GM20431 (cell line): ENCODE measurements around the gene LGR6.
"Not testable (repeated sequence)": the region's sequence is repeated elsewhere in the genome, so short reads cannot be mapped to it uniquely, and the experiment has no call there.

ENCODE experiments used
- in situ Hi-C: fragments of 300-500 bp; cut with MseI, MboI; formaldehyde crosslinking; loops from one replicate; pipeline ENCODE4 v1.15.0; 2020; ENCODE audit warnings: low sequenced_read_pairs; ENCODE audit not compliant: unreplicated experiment

The LGR6 gene

DNA sequence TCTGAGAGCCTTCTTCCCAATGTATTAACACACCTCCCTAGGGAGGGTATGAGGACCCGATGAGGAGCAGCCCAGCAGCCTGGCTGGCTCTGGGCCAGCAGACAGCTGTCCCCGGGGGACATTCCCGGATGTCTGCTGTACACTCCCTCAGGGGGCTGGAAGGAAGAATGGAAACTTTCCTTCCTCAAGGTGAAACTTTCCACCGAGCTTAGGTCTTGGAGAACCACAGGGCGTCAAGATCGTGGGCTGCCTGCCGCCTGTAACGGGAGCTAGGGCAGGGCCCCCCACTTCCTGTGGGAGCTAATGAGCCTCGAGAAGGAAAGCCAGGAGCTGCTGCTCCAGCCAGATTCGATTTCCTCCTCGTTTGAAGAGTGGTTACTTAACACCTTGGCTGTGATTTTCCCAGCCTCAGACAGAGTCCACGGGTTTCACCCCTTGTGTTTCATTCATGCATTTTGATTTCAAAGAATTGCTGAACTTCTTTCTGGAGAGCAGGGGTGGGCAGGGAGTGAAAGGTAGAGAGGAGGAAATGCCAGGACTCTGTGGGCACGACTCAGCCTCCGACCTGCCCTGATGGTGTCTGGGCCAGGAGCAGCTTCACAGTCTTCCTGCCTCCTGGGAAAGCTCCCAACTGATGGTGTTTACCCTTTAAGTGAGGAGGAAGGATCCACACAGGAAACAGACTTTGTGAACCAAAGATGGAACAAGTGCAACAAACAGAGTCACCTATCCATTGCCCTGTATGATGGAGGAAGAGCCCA is 118.5 kb downstream of the LGR6 start:
- in situ Hi-C loops, result loop anchor here (10.0 kb wide), 1 partner anchor 117 kb away; the partner anchor contains the start of gene LGR6

- in situ Hi-C loops, result loop anchor here (10.0 kb wide), 1 partner anchor 121 kb away; the partner anchor contains the start of gene LGR6
Observed at GRCh38 chr1:202315576-202316168, 122.1 kb downstream of the LGR6 start.

GRCh38 chr1:202316186-202316585 is 122.6 kb downstream of the LGR6 start:
- in situ Hi-C loops, result loop anchor here (10.0 kb wide), 1 partner anchor 121 kb away; the partner anchor contains the start of gene LGR6

- in situ Hi-C loops, result loop anchor here (10.0 kb wide), 1 partner anchor 123 kb away; the partner anchor contains the start of gene LGR6
Observed at GRCh38 chr1:202317941-202318925, 124.6 kb downstream of the LGR6 start.

DNA sequence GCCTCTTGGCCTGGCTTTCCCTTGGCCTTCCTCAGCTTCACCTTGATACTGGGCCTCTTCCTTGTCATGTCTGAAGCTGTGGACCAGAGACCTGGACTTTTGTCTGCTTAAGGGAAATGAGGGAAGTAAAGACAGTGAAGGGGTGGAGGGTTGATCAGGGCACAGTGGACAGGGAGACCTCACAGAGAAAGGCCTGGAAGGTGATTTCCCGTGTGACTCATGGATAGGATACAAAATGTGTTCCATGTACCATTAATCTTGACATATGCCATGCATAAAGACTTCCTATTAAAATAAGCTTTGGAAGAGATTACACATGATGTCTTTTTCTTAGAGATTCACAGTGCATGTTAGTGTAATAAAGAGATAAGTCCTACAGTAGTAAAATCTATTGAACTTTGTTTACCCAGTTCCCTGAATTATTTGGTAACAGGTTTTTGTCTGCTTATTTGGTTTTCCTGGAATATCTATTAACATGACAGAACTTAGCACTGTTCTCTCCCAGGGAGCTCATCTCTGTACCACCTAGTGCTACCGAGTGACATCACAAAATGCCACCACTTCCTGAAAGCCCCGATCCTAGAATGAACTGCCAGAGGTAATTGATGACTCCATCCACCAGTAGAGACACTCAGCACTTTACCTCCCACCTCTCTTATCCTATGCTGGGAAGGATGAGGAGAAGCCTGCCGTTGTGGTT is 125.9 kb downstream of the LGR6 start:
- in situ Hi-C loops, result loop anchor here (10.0 kb wide), 1 partner anchor 125 kb away; the partner anchor contains the start of gene LGR6

DNA sequence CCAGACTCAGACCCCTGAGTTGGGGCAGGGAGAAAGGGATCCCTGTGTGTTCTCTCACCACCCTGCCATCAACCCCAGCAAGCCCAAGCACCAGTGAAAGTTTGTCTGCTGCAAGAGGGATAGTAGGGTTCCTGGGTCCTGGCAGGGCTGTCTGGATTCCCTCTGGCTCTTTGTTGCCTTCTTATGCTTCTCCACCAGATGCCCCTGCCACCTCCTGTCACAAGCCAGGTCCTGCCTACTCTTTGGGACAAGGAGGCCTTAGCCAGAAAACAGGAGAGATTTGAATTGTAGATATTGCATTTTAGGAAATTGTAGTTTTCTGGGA is 126.4 kb downstream of the LGR6 start:
- in situ Hi-C loops, result no loop called here

DNA sequence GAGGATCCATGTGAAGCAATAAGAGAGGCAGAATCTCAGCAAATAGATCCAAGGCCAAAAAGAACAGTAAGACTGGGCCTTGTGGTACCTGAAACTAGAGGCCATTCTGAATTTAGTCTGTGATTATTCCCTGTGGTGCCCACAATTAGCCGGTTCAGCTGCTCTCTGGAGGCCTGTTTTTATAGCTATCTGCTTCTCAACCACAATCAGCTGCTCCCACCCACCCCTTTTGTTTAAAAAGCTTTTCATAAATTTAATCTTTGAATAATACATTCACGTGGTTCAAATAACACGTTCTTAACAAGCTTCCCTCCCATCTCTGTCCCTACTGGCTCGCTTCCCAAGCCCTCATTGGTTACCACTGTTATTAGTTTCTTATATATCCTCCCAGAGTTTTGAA is 130.1 kb downstream of the LGR6 start:
- in situ Hi-C loops, result no loop called here

DNA sequence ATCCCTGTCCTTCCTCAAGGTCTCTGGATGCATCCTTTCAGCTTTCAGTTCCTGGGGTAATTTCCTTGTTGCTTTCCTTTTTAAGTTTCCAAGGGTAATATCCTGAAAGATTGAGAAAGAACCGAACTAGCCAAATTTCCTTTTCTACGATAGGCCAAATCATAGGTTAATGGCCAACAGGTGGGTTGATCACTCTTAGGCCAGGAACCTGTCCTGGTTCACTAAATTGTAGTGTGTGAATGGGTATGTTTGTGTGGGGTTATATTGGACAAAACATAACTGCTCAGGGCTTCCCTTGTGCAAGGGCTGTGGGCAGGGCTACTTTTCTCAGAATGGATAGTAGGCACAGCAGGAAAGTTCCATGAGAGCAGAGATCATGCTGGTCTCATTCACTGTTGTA is 131.0 kb downstream of the LGR6 start:
- in situ Hi-C loops, result no loop called here

DNA sequence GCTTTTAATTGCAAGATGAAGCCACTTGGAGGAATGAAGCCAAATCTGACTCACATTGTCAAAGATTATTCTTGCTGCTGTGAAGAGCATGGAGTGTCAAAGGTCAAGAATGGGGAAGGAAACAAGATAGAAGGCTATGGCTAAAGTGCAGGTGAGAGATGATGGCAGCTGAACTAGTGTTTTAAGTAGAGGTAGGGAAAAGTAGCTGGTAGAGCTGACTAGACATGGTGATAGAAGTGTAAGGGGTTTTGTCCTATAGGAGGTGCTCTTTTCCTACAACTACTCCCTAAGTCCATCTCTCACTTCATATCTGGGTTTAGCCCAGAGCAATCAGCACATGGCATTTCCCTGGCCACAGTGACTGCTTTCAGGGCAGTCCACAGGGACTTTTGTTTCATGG is 136.3 kb downstream of the LGR6 start:
- in situ Hi-C loops, result no loop called here

GRCh38 chr1:202333861-202334260 is 140.3 kb downstream of the LGR6 start:
- in situ Hi-C loops, result no loop called here

GRCh38 chr1:202343652-202344349 is 150.2 kb downstream of the LGR6 start:
- in situ Hi-C loops, result no loop called here

- in situ Hi-C loops, result no loop called here
Observed at GRCh38 chr1:202348005-202348508, 154.5 kb downstream of the LGR6 start.

GRCh38 chr1:202348509-202349205 is 155.1 kb downstream of the LGR6 start, which contains the start of gene PPP1R12B:
Gene PPP1R12B (plus strand): TSS chr1:202348699. CDS start chr1:202348852, 153 bp downstream.
- in situ Hi-C loops, result no loop called here

DNA sequence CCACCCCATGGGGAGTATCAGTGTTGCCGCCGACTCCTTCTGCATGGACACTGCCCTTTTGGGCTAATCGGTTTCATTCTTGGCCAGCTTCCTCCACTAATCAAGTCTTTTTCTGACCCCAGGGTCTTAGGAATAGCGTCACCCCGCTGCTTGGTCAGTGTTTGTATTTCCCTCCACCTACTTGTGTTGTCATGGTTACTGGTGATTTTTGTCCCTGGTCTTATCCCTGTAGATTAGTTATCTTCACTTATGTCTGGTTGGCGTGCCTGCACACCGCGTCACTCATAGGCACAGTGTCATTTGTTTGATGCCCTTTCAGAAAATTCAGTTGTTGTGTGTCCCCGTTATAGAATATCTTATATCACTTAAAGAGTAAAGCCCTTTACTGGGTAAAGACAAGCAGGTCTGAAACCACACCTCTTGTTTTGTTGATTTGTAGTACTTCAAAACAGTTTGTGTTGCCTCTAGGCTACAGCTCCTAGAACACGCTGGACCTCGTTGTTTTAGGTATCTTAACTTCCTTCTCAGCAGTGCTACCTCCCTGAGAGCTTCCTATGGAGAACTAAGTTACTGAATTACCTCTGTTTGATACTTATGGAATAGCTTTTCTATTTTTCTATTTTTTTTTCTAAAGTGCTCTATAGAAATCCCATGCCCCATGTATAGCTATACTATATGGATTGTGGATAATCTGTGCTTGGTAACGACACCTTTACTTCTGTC is 155.8 kb downstream of the LGR6 start:
- in situ Hi-C loops, result no loop called here

- in situ Hi-C loops, result no loop called here
Observed at GRCh38 chr1:202351725-202352124, 158.1 kb downstream of the LGR6 start.

DNA sequence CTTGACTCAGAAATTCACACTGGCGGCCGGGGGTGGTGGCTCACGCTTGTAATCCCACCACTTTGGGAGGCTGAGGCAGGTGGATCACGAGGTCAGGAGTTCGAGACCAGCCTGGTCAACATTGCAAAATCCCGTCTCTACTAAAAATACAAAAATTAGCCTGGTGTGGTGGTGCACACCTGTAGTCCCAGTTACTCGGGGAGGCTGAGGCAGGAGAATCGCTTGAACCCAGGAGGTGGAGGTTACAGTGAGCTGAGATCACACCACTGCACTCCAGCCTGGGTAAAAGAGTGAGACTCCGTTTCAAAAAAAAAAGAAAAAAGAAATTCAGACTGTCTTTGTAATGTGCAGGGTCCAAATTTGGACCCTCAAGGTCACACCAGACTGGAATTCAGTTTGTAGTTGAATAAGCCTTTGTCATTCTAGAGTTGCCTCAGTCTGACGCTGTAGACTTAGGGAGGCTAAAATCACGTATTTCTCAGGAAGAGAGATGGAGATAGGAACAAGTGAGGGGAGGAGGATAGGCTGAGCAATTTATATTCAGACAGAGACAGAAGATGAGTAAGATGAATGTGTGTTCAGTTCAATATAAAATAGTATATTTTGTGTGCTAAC is 159.1 kb downstream of the LGR6 start:
- in situ Hi-C loops, result not testable (repeated sequence)

DNA sequence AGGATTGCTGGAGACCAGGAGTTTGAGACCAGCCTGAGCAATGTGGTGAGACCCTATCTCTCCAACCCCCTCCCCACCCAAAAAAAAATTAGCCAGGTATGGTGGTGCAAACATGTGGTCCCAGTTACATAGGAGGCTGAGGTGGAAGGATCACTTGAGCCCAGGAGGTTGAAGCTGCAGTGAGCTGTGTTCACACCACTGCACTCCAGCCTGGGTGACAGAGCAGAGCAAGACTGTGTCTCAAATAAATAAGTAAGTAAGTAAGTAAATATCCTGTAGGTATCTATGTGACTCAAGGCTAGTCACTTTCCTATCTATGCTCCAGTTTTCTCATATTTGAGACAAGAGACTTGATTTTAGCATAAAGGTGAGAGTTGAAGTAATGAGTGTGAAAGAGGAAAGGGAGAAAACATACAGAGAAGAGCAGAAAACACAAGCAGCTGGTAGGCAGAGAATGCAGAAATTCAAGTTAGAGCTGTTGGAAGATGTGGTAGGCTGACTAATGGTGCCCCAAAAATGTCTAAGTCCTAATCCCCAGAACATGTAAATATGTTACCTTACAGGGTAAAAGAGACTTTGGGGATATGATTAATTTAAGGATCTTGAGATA is 162.4 kb downstream of the LGR6 start:
- in situ Hi-C loops, result no loop called here
